Vagina (tissue), 2 donors: ENCODE results near the gene NPAS1.

Source experiments
- CTCF ChIP-seq, 3 experiments: fragments of 450-650 bp in 2 of 3; fragments of 200-600 bp in 1 of 3; sonication (generic) in 1 of 3; IDR thresholded peaks; one replicate each; pipeline ENCODE4 v1.5.1; 2017 to 2019; ENCODE audit warnings: antibody characterized with exemption in 3 of 3, mild to moderate bottlenecking in 2 of 3, moderate library complexity in 2 of 3
- POLR2AphosphoS5 ChIP-seq, 2 donors: sonication (generic); formaldehyde crosslinking; IDR thresholded peaks; one replicate each; pipeline ENCODE4 v1.9.0; 2017; ENCODE audit warnings: antibody characterized with exemption in 2 of 2, mild to moderate bottlenecking in 2 of 2, low read depth in 1 of 2; ENCODE audit not compliant: insufficient read depth in 1 of 2

DNA sequence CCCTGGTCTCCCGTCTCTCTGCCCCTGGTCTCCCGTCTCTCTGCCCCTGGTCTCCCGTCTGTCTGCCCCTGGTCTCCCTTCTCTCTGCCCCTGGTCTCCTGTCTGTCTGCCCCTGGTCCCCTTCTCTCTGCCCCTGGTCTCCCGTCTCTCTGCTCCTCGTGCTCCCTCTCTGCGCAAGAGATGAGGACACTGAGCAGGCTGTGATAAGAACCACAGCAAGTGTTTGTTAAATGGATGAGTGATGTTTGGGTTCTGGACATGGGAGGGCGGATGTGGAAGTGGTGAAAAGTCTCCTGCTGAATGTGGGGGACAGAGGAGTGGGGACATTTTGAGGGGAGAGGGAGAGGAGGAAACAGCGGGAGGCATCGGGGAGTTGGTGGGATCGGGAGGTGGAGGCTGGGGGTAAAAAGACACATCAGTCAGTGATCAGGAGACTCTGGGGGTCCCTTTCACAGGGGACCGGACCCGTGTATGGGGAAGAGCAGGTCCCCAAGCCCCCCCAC is 8.0 kb downstream of the NPAS1 start:
- TF ChIP-seq CTCF (IDR thresholded peaks at IDR 0.05): no peak
- TF ChIP-seq POLR2AphosphoS5 (IDR thresholded peaks at IDR 0.05; ENCODE audit: insufficient read depth in 1 of 2, low read depth in 1 of 2): no peak
